Measurements from ENCODE around the gene METAP2. TPM values are rescaled to one million over a fixed set of nuclear protein-coding genes. Genes with fewer than 3 reads are reported as not detected.

METAP2 gene
- total and polyA plus RNA-seq, 2 of the 8 experiments (the other 6 are each of a cell fraction or from before 2014, with no cell fraction given): 41.3 to 114 TPM

DNA sequence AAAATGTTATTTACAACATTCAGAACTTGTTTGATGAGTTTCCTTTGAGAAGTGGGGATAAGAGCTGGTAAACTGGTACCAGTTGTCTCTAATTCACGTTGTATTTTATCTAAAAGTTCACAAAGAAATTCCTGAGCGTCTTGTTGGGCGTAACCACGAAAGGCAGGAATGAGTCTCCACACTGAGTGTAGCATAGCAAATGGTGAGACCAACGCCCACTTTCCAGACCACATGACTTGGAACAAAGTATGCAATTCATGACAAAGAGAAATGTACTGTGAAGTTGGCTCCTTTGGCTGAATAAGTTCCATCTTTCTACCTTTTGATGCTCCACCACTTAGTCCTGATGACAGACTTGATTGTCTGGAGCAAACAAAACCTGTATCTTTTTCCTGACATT lies 58.9 kb downstream of the METAP2 start:
- Histone ChIP-seq H4K91ac (replicated peaks; ENCODE audit: insufficient read length, low read length) (no peak overlapping the region), H3K27me3 (replicated peaks in 1 of 4; ENCODE audit: control insufficient read depth in 3 of 4, extremely low read depth in 1 of 4, insufficient read depth in 3 of 4, low read length in 3 of 4) (no peaks in the 10 kb centered on the region), H3K23me2 (ENCODE audit: low read depth, low read length) (no peaks in the 10 kb centered on the region), H3K4me1 (replicated peaks in 1 of 4; ENCODE audit: control insufficient read depth in 3 of 4, insufficient read depth in 4 of 4, low read length in 3 of 4) (peaks cover 0 to 16% (median 9%) of the 10 kb centered on the region in 4 experiments; a peak in 4 of 7 replicates), H3K27ac (ENCODE audit: low read depth, low read length) (no peak overlapping the region), H2BK12ac (ENCODE audit: low read depth, low read length) (no peak overlapping the region), H2AFZ (ENCODE audit: low read length) (no peak overlapping the region), H3K14ac (ENCODE audit: insufficient read length) (no peak overlapping the region), H2BK120ac (replicated peaks; ENCODE audit: low read depth, low read length) (no peak overlapping the region), H3K23ac (ENCODE audit: insufficient read length) (no peak overlapping the region), H3K36me3 (ENCODE audit: control insufficient read depth in 2 of 4, insufficient read depth in 4 of 4, low read length in 3 of 4) (peaks cover 8 to 53% (median 23%) of the 10 kb centered on the region in 4 experiments; a peak in 7 of 8 replicates), H3K79me2 (ENCODE audit: control insufficient read depth in 1 of 2, insufficient read depth in 2 of 2, low read length in 2 of 2) (peaks cover 27 to 100% of the 10 kb centered on the region in 2 experiments), H3K4me2 (ENCODE audit: insufficient read depth in 1 of 2, low read depth in 2 of 2, low read length in 2 of 2) (no peak overlapping the region), H3K9me3 (ENCODE audit: insufficient read depth in 2 of 2, low read depth in 1 of 2, low read length in 1 of 2) (no peaks in the 10 kb centered on the region), H2BK20ac (ENCODE audit: low read length) (no peak overlapping the region), H4K5ac (ENCODE audit: insufficient read length, low read depth, low read length) (no peak overlapping the region), H2AK5ac (ENCODE audit: low read depth, low read length) (no peak overlapping the region), H3K4ac (replicated peaks; ENCODE audit: insufficient read length, low read depth, low read length) (no peak overlapping the region), H3K9ac (replicated peaks in 1 of 4; ENCODE audit: extremely low read depth in 1 of 4, low read depth in 3 of 4, low read length in 3 of 4) (no peak overlapping the region), H4K20me1 (replicated peaks in 1 of 2; ENCODE audit: control insufficient read depth in 1 of 2, insufficient read depth in 2 of 2, low read length in 2 of 2) (peaks cover 26 to 40% of the 10 kb centered on the region in 2 experiments), H2BK5ac (ENCODE audit: low read depth, low read length) (no peak overlapping the region), H3K18ac (ENCODE audit: extremely low read depth, low read length) (no peak overlapping the region), H2BK15ac (ENCODE audit: low read length) (no peak overlapping the region), H4K8ac (ENCODE audit: extremely low read depth, insufficient read depth, low read length) (no peak overlapping the region), H3K4me3 (ENCODE audit: extremely low read depth in 1 of 4, insufficient read depth in 2 of 4, low read depth in 3 of 4, low read length in 4 of 4) (no peak overlapping the region), H3K56ac (replicated peaks; ENCODE audit: insufficient read length, low read depth, low read length) (no peak overlapping the region), H3K79me1 (ENCODE audit: low read depth, low read length) (no peaks in the 10 kb centered on the region; the same call in 1 of the 2 replicates)
- FAIRE-seq: no peak
- POLR2A ChIA-PET (ENCODE audit: partially characterized antibody): interaction anchor here (1.2 kb wide), 1 partner anchor 12 kb away, joined by 3 read pairs; no protein-coding TSS in a partner anchor
- CTCF ChIA-PET (ENCODE audit: partially characterized antibody): interaction anchor here (0.7 to 1.2 kb wide), 3 partner anchors 20 to 199 kb away, joined by 3 to 5 read pairs (median 4); no protein-coding TSS in a partner anchor
- DNase-seq (ENCODE audit: low read depth in 1 of 2, low spot score in 2 of 2): no peak
- 80% methylated on average over 5 of the region's 5 CpGs; no CpG with 5 or more reads in 1 of the 2 experiments for WGBS, 2 experiments (ENCODE audit: extremely low coverage in 1 of 2, insufficient coverage in 1 of 2, insufficient read length in 1 of 2, insufficient replicate concordance in 2 of 2, low coverage in 1 of 2, low lambda C conversion rate in 2 of 2, missing lambda C conversion rate in 1 of 2)
- TF ChIP-seq CHD1 (IDR thresholded peaks at IDR 0.05; ENCODE audit: low read depth, low read length) (no peak), CHD2 (IDR thresholded peaks at IDR 0.05; ENCODE audit: low read length) (no peak), E2F6 (IDR thresholded peaks at IDR 0.05) (no peak), SP4 (IDR thresholded peaks at IDR 0.05; ENCODE audit: low read length) (no peak), TBP (IDR thresholded peaks at IDR 0.05; ENCODE audit: low read depth, low read length) (no peak), GABPA (IDR thresholded peaks at IDR 0.05; ENCODE audit: borderline replicate concordance, insufficient read depth, low read length) (no peak), KDM1A (IDR thresholded peaks at IDR 0.05; ENCODE audit: borderline replicate concordance, low read length) (no peak), CBX8 (IDR thresholded peaks at IDR 0.05; ENCODE audit: borderline replicate concordance, low read depth, low read length) (no peak)

All from H1 (cell line).